ENCODE measurements around the gene CRHR1.

DNA sequence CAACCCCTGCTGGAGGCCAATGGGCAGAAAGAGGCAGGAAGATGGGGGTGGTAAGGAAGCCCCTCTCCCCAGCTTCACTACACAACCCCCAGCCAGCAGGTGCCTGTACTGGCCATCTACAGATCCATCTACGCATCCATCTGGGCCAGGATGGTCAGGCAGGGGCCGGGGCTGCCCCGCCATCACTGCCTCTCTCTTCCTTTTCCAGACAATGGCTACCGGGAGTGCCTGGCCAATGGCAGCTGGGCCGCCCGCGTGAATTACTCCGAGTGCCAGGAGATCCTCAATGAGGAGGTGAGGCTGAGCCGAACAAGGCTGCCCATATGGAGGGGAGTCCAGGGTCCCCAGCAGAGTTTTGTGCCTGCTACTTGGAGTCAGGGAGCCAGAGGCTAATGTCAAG lies 37.0 kb downstream of the CRHR1 start:
- TF ChIP-seq, protein P1, sequence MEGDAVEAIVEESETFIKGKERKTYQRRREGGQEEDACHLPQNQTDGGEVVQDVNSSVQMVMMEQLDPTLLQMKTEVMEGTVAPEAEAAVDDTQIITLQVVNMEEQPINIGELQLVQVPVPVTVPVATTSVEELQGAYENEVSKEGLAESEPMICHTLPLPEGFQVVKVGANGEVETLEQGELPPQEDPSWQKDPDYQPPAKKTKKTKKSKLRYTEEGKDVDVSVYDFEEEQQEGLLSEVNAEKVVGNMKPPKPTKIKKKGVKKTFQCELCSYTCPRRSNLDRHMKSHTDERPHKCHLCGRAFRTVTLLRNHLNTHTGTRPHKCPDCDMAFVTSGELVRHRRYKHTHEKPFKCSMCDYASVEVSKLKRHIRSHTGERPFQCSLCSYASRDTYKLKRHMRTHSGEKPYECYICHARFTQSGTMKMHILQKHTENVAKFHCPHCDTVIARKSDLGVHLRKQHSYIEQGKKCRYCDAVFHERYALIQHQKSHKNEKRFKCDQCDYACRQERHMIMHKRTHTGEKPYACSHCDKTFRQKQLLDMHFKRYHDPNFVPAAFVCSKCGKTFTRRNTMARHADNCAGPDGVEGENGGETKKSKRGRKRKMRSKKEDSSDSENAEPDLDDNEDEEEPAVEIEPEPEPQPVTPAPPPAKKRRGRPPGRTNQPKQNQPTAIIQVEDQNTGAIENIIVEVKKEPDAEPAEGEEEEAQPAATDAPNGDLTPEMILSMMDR (IDR thresholded peaks at IDR 0.05) = no peak
- TF ChIP-seq POLR2A (IDR thresholded peaks at IDR 0.05) = no peak
